ENCODE data around the gene ATXN3. TPM values are rescaled to one million over a fixed set of nuclear protein-coding genes. Genes with fewer than 3 reads are reported as not detected.
"Not testable (repeated sequence)": the region's sequence is repeated elsewhere in the genome, so short reads cannot be mapped to it uniquely, and the experiment has no call there.

Gene ATXN3
- total and polyA plus RNA-seq, 10 donors = 9.4 to 76.0 (median 37.4) TPM

DNA sequence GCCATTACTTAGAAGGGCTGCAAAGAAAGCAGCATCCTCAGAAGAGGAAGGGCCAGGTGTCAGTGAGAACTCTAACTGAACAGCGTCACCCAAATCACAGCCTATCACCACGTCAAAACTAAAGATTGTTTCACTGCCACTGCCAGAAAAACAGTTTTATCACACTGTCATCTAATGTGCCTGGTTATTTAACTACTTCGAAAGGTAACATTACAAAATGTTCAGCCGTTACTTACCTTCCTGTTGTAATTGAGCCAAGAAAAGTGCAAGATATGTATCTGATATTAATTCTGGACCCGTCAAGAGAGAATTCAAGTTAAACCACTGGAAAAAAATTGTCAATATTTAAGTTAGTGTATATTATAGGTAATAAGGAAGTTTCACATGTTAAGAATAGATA is 17.9 kb downstream of the ATXN3 start:
- TF ChIP-seq, protein P1, sequence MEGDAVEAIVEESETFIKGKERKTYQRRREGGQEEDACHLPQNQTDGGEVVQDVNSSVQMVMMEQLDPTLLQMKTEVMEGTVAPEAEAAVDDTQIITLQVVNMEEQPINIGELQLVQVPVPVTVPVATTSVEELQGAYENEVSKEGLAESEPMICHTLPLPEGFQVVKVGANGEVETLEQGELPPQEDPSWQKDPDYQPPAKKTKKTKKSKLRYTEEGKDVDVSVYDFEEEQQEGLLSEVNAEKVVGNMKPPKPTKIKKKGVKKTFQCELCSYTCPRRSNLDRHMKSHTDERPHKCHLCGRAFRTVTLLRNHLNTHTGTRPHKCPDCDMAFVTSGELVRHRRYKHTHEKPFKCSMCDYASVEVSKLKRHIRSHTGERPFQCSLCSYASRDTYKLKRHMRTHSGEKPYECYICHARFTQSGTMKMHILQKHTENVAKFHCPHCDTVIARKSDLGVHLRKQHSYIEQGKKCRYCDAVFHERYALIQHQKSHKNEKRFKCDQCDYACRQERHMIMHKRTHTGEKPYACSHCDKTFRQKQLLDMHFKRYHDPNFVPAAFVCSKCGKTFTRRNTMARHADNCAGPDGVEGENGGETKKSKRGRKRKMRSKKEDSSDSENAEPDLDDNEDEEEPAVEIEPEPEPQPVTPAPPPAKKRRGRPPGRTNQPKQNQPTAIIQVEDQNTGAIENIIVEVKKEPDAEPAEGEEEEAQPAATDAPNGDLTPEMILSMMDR (IDR thresholded peaks at IDR 0.05 in 8 of 11, conservative IDR thresholded peaks at IDR 0.05 in 3 of 11) = no peak
- TF ChIP-seq POLR2A (IDR thresholded peaks at IDR 0.05) (no peak), POLR2AphosphoS5 (IDR thresholded peaks at IDR 0.05) (no peak)
- no peak overlapping the region for H3K4me3 ChIP-seq
- no peak for DNase-seq
- H3K4me1 ChIP-seq = no peaks in the 10 kb centered on the region
- intact Hi-C loops (cut with DNase I; ENCODE audit: low total_unique reads) = no loop called here
- H3K27ac ChIP-seq = no peak overlapping the region
- H3K9me3 ChIP-seq = no peaks in the 10 kb centered on the region
- no peaks in the 10 kb centered on the region for H3K27me3 ChIP-seq (replicated peaks in 1 of 7)
- 91 to 96% (median 93%) methylated on average over 5 of the region's 5 CpGs for whole genome bisulfite sequencing, 5 donors
- H3K36me3 ChIP-seq = peaks cover 4 to 98% (median 57%) of the 10 kb centered on the region in 6 donors

DNA sequence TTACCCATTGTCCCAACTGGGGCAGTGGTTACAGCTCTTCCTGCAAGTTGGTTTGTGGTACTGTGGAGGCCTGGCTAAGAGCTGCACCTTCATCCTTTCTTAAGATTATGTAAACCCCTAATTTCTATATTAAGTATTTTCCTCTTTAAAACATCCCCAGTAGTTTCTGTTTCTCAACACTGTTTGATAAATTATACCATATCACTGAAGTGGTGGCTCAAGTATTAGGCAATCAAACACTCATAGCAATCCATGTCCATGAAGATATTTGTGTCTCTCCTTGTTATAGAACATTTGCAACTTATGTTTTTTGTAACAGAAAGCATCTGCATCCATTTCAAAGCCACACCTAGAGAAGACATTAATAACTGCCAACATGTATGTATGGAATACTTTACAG is 31.8 kb downstream of the ATXN3 start:
- H3K36me3 ChIP-seq = peaks cover 0 to 97% (median 60%) of the 10 kb centered on the region in 6 donors

DNA sequence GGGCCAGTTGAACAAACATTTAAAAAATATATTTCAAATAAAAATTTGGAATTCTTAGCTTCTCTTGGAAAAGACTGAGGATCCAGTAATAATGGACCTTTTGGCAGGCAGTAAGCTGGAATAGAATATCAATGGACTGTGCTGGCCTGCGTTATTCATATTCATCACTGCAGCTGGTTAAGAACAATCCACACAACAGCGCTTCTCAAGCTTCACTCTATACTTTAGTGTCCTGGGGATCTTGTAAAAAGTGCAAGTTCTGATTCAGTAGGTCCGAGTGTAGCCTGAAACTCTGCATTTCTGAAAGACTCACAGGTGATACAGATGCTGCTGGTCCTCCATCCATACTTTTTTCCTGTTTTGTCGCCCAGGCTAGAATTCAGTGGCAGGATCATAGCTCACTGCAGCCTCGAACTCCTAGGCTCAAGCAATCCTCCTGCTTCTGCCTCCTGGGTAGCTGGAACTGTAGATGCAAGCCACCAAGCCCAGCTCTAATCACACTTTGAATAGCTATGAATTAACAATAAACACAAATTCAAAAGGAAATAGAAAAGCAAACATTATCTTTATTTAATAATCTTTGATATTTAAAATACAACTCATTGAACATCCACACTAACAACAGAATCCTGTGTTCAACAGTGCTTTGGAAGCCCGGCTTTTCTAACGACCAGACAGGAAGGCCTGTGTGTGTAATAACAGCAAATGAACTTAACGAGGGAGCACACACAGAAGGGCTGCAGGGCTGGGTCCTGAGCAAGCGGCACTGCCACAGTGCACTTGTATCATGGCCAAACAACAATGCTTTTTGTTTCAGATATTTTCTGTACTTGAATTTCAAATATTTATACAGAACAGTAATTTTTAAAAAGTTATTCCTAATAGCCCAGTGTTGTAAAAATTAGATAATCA is 48.1 kb downstream of the ATXN3 start:
- Histone ChIP-seq H3K4me3 (no peak overlapping the region), H3K27ac (no peak overlapping the region), H3K4me1 (no peaks in the 10 kb centered on the region), H3K36me3 (peaks cover 0 to 19% (median 6%) of the 10 kb centered on the region in 6 donors), H3K9me3 (no peaks in the 10 kb centered on the region), H3K27me3 (replicated peaks in 1 of 7) (no peaks in the 10 kb centered on the region)
- WGBS, 5 donors = 85 to 87% (median 87%) methylated on average over 9 of the region's 9 CpGs
- intact Hi-C loops (cut with DNase I; ENCODE audit: low total_unique reads) = no loop called here
- no peak for DNase-seq
- TF ChIP-seq POLR2AphosphoS5 (IDR thresholded peaks at IDR 0.05) (no peak), POLR2A (IDR thresholded peaks at IDR 0.05) (no peak)

More for the DNA sequence above, 31.8 kb downstream of the ATXN3 start:
- H3K9me3 ChIP-seq = no peaks in the 10 kb centered on the region
- no peaks in the 10 kb centered on the region for H3K4me1 ChIP-seq
- no peak overlapping the region for H3K4me3 ChIP-seq
- intact Hi-C loops (cut with DNase I; ENCODE audit: low total_unique reads) = no loop called here
- TF ChIP-seq, protein P1 (IDR thresholded peaks at IDR 0.05 in 8 of 11, conservative IDR thresholded peaks at IDR 0.05 in 3 of 11) = no peak
- no peak for TF ChIP-seq POLR2A (IDR thresholded peaks at IDR 0.05)
- TF ChIP-seq POLR2AphosphoS5 (IDR thresholded peaks at IDR 0.05) = no peak
- DNase-seq = no peak
- H3K27me3 ChIP-seq (replicated peaks in 1 of 7) = no peaks in the 10 kb centered on the region
- H3K27ac ChIP-seq = no peak overlapping the region

DNA sequence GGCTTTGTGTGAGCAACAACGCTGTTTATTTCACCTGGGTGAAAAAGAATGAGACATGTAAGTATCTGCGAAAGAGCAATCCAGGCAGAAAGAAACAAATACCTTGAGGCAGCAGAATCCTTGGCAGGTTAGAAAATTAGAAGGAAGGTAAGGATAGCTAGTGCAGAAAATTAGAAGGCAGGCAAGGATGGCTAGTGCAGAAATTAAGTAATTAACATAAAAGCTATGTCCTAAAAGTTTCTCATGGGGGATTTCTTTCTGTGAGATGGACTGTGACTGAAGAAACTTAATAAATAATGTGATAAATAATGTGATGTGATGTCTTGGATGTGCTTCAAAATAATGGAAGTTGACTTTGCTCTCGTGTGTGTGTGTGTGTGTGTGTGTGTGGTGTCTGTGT is 56.6 kb downstream of the ATXN3 start:
- Histone ChIP-seq H3K4me3 (no peak overlapping the region), H3K27ac (no peak overlapping the region), H3K4me1 (no peaks in the 10 kb centered on the region), H3K36me3 (peaks cover 0 to 38% (median 7%) of the 10 kb centered on the region in 6 donors), H3K27me3 (replicated peaks in 1 of 7) (no peaks in the 10 kb centered on the region), H3K9me3 (peaks cover 0 to 37% (median 28%) of the 10 kb centered on the region in 8 donors)
- intact Hi-C loops (cut with DNase I; ENCODE audit: low total_unique reads) = no loop called here
- 79 to 97% (median 82%) methylated on average over 3 of the region's 3 CpGs for WGBS, 5 donors
- TF ChIP-seq POLR2A (IDR thresholded peaks at IDR 0.05) (no peak), POLR2AphosphoS5 (IDR thresholded peaks at IDR 0.05) (no peak)
- TF ChIP-seq, protein P1 (IDR thresholded peaks at IDR 0.05 in 8 of 11, conservative IDR thresholded peaks at IDR 0.05 in 3 of 11) = no peak
- DNase-seq = no peak

DNA sequence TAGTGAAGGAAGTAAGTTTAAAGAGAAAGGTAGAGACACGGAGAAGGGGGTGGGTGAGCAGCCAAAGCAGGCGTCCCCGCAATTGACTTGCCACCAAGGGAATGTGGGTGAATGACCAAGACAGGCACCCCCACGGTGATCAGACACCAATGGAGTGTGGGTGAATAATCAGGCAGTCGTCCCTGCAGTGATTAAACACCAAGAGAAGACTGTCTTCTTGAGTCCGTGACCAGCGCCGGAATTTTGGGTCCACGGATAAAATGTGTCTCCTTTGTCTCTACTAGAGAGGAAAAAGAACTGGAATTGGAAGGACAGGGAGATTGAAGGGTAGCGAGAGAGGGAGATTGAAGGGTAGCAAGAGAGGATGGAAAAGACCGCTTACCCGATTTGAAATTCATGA is 57.2 kb downstream of the ATXN3 start:
- H3K9me3 ChIP-seq = peaks cover 0 to 39% (median 28%) of the 10 kb centered on the region in 8 donors
- intact Hi-C loops (cut with DNase I; ENCODE audit: low total_unique reads); H3K27me3 ChIP-seq (replicated peaks in 1 of 7); H3K4me1 ChIP-seq; H3K27ac ChIP-seq; H3K4me3 ChIP-seq; DNase-seq: not testable (repeated sequence)
- H3K36me3 ChIP-seq = peaks cover 0 to 41% (median 7%) of the 10 kb centered on the region in 6 donors
- WGBS, 5 donors = 95 to 98% (median 96%) methylated on average over 12 of the region's 12 CpGs

DNA sequence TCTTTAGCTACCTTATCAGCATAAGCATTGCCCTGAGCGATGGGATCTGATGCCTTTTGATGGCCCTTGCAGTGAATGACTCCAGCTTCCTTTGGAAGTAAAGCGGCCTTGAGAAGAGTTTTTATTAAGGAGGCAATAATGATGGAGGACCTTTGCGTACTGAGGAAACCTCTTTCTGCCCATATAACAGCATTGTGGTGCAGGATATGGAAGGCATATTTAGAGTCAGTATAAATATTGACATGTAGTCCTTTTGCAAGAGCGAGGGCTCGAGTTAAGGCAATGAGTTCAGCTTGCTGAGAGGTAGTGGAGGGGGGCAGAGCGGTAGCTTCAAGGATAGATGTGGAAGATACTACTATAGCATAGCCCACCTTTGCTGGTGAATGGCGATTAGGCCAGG is 60.5 kb downstream of the ATXN3 start:
- H3K27me3 ChIP-seq (replicated peaks in 1 of 7); intact Hi-C loops (cut with DNase I; ENCODE audit: low total_unique reads); H3K4me3 ChIP-seq; DNase-seq; H3K27ac ChIP-seq; H3K4me1 ChIP-seq: not testable (repeated sequence)
- 91 to 98% (median 94%) methylated on average over 7 of the region's 7 CpGs for WGBS, 5 donors
- H3K36me3 ChIP-seq = peaks cover 0 to 47% (median 7%) of the 10 kb centered on the region in 6 donors
- H3K9me3 ChIP-seq = peaks cover 0 to 39% (median 28%) of the 10 kb centered on the region in 8 donors

DNA sequence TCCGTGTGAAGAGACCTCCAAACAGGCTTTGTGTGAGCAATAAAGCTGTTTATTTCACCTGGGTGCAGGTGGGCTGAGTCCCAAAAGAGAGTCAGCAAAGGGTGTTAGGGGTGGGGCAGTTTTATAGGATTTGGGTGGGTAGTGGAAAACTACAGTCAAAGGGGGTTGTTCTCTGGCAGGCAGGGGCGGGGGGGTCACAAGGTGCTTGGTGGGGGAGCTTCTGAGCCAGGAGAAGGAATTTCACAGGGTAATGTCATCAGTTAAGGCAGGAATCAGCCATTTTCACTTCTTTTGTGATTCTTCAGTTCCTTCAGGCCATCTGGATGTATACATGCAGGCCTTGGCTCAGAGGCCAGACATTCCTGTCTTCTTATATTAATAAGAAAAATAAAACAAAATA is 64.6 kb downstream of the ATXN3 start:
- Histone ChIP-seq H3K36me3 (peaks cover 0 to 40% (median 7%) of the 10 kb centered on the region in 6 donors), H3K9me3 (peaks cover 0 to 22% (median 17%) of the 10 kb centered on the region in 8 donors), H3K4me1 (peaks cover 20 to 41% (median 34%) of the 10 kb centered on the region in 6 donors)
- 85 to 96% (median 90%) methylated on average over 2 of the region's 2 CpGs for WGBS, 5 donors
- H3K27me3 ChIP-seq (replicated peaks in 1 of 7); H3K4me3 ChIP-seq; H3K27ac ChIP-seq; intact Hi-C loops (cut with DNase I; ENCODE audit: low total_unique reads); DNase-seq: not testable (repeated sequence)

All from spleen (tissue), 11 donors.